HuH-7.5 (cell line): ENCODE results near the gene RALB.
"Not testable (repeated sequence)": the region's sequence is repeated elsewhere in the genome, so short reads cannot be mapped to it uniquely, and the experiment has no call there.

Source experiments
- DNase-seq: peaks from one replicate; pipeline ENCODE4 v3.0.0; 2011; ENCODE audit warnings: low spot score

Gene RALB

DNA sequence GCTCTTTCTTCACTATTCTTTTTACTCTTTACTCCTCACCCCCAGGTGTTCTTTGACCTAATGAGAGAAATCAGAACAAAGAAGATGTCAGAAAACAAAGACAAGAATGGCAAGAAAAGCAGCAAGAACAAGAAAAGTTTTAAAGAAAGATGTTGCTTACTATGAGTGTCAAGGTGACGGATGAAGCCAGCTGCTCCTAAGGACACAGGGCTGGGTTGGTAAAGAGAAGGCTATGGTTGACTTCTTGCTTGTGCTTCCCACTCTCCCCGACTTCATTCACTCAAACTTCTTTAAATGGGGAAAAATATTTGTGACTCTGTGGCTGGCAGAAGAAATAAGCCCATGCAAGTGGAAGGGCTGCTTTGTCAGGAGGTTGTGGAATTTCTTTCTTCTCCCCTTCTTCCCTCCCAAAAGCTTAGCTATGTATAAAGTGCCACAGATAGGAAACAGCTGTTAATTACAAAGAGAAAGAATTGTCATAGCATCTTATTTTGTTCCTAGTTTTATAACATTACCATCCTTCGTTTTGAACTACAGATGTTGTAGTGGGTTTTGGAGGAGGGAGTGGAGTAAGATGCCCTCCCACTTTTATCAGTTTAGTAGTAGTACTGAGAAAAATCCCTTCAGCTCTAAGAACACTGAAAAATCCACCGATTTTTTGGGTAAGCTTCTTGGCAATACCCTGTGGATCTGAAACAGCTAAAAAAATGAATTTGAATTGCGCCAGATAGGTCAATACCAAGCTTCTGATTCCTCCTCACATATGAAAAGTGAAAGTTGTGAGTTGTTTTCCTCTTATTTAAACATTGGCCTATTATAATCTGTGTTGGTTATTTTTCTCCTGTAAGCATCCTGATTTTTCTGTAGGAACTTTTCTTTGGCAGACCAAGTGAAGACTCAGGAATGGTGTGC, 40.7 kb downstream of the RALB start:
- no peak for DNase-seq

GRCh38 chr2:120294008-120294340, 41.3 kb downstream of the RALB start:
- no peak for DNase-seq

- no peak for DNase-seq
These were observed 45.7 kb downstream of the RALB start for GRCh38 chr2:120298173-120298835.

- DNase-seq: no peak
These were observed 46.4 kb downstream of the RALB start for GRCh38 chr2:120299004-120299403.

DNA sequence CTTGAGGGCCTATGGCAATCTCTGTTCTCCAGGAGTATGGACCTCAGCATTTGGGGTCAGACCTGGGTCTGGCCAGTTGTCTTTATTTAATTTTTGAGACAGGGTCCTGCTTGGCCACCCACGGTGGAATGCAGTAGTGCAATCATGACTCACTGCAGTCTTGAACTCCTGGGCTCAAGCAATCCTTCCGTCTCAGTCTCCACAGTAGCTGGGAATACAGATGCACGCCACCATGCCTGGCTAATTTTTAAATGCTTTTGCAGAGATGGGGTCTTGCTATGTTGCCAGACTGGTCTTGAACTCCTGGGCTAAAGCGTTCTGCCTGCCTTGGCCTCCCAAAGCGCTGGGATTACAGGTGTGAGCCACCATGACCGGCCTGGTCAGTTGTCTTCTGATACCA, 46.9 kb downstream of the RALB start:
- no peak for DNase-seq

- no peak for DNase-seq
These were observed 47.7 kb downstream of the RALB start for GRCh38 chr2:120300385-120300784.

DNA sequence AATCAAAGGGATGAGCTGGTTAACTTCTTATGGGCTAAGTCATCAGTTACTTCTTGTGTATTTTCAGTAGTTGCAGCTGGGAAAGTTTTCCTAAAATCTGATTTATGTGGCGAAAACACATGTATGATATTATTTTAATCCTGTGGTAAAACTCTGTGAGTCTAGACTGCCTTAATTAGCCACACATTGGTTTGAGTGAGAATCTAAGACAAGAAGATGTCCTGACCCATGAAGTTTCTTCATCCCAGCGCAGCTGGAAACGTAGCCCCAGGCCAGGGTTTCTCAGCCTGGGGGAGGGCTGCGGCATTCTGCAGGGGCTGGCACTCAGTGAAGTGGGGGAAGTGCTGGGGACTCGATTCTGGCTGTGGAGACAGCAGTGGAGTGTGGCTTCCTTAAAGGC, 48.6 kb downstream of the RALB start:
- no peak for DNase-seq

GRCh38 chr2:120302301-120302700, 49.6 kb downstream of the RALB start:
- DNase-seq: no peak

DNA sequence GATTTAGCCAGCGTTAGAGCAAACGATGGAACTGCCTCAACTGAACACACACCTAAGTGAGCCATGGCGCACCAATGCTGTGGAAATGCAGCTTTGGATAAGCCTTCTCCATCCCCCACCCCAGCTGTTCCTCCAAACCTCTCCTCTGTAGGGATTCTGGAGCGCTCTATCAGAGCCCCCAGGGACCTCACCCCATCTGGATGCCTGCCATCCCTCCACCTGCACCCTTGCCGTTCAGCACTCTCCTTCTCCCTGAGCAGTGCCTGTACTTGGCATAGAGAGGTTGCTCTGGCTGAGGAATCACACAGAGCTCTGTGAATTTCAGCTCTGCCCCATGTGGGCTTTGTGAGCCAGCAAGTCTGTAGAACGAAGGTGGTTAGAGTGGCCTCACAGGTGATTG, 50.5 kb downstream of the RALB start:
- DNase-seq: no peak

- peak; percentile 68 for DNase-seq
These were observed 52.6 kb downstream of the RALB start for GRCh38 chr2:120305296-120305695.

GRCh38 chr2:120305937-120306490, 53.4 kb downstream of the RALB start:
- no peak for DNase-seq

GRCh38 chr2:120307482-120307881, 54.8 kb downstream of the RALB start:
- DNase-seq: no peak

DNA sequence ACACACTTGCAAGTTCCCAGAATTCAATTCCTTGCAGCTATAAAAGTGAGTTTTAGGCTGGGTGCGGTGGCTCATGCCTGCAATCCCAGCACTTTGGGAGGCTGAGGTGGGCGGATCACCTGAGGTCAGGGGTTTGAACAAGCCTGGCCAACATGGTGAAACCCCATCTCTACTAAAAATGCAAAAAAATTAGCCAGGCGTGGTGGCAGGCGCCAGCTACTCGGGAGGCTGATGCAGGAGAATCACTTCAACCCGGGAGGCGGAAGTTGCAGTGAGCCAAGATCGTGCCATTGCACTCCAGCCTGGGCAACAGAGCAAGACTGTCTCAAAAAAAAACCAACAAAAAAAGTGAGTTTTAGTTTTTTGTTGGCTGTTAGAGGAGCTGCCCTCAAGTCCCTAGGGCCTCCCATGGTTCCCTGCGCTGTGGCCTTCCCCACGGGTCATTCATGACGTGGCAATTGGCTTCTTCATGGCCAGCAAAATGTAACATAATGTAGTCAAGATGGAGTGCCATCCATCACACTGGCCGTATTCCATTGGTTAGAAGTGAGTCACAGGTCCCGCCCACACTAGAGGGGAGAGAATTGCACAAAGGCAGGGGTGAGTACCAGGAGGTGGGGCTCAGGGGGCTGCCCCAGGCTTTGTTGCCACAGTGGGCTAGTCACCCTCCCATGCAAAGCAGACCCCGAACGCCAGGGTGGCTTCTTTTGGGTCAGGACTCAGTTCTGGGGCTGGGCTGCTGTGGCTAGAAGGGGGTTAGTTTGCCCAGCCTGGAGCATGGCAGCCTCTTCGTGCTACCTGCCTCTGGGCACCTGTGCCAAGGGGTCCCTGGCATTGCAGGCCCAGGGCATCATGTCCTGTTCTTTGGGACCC, 55.6 kb downstream of the RALB start:
- DNase-seq: no peak

GRCh38 chr2:120310136-120310535, 57.5 kb downstream of the RALB start:
- DNase-seq: no peak

- not testable (repeated sequence) for DNase-seq
These were observed 58.2 kb downstream of the RALB start for GRCh38 chr2:120310841-120311240.

DNA sequence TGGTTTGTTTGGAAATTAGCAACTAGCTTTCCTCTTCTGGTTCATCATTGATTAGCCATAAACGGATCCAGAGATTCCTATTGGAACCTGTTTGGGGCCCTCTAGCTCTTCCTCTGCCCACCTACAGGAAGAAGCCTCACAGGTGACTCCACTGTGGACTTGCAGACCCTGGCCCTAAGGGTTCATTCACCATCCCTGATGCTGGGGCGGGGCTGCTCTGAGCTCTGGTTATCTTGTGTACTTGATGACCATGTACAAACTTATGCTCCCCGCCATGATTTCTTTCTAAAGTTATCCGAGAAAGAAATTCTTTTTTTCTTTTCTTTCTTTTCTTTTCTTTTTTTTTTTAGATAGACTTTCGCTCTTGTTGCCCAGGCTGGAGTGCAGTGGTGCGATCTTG, 59.4 kb downstream of the RALB start:
- no peak for DNase-seq

- peak; percentile 71 for DNase-seq
These were observed 60.4 kb downstream of the RALB start for GRCh38 chr2:120312860-120313694.

DNA sequence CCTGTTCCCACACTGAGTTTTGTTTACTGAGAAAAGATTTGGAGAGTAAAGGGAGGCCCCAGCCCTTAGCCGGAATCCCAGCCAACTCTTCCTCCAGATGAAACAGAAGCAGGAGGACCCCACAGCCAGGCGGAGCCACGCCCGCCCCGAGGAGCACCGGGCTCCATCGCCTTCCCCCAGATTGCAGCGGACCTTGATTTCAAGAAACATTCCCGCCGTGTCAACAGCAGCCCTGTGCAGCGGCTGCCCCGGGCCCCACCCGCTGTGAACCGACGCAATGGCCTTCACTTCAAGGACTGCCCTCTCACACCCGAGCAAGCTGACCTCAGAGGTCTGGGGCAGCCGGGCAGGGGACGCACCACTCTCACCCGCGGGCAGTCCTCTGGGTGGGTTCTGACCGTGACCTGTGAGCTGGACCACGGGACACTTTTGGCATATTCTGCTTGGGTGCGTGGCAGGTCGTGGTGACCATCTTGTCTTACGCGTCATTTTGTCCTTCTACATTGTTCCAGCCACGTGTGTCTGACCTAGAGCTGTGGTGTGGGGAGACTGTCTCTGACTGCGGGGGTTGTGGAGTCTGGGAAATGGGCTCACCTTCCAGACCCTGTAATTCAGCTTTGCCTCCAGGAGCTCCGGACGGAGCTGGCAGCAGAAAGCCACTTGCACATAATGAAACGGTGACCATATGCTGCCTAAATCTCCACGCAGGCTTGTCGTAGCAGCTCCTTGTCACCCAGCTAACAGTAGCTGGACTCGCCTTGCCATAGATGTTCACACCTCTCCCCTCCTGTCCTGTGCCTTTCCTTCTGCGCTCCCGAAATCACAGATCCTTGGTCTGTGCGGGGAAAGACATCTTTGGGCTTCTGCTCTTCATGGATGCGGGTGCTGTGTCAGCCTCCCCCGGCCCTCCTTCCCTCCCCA, 61.3 kb downstream of the RALB start:
- DNase-seq: no peak

DNA sequence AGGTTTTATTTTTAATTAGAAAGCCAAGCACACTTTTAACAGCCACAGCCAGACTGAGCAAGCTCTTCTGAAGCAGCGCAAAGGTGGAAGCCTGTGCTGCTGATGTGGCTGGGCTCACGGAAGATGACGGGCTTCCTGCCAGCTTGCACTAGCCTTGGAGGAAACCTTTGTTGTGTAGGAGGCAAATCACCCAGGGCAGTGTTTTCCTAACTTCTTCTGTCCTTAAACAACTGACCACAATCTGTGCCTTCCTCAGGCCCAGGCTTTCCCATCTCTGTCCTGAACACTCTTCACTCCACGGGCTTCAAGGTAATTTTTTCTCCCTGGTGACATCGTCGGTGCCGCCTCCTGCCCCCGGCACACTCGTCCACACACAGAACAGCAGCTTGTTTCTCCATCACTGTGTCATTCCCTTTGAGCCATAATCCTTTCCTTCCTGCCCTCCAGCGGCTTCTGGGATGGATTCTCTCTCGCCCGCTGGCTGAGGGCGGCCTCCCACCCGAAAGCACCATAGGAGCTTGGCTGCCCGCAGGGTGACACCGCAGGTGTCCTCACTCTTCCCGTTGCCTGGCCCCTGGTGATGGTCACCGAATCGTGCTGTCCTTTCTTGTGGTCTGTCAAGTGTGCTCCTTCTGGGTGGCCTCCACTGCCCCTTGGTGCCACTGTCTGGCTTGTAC, 62.2 kb downstream of the RALB start:
- DNase-seq: no peak
